GM23338 (cell line): ENCODE data around the gene IQGAP2. TPM values are rescaled to one million over a fixed set of nuclear protein-coding genes. Genes with fewer than 3 reads are reported as not detected.

ENCODE experiments used
- ATAC-seq: fragments of 200-7000 bp; cut with Tn5 transposase; 3 replicates; pipeline ENCODE4 v1.9.1; 2020
- DNase-seq: peaks from one replicate; pipeline ENCODE4 v3.0.0-alpha.2; 2015; ENCODE audit warnings: low spot score
- H2AFZ ChIP-seq: fragments of 200-600 bp; sonication (generic); 2 replicates; pipeline ENCODE4 v1.8.0; 2016; ENCODE audit warnings: antibody characterized with exemption, mild to moderate bottlenecking, moderate library complexity
- H3F3A ChIP-seq: fragments of 200-600 bp; sonication (generic); replicated peaks from 2 replicates; pipeline ENCODE4 v1.8.0; 2017; ENCODE audit warnings: antibody characterized with exemption, mixed run types, low read depth
- H3K27ac ChIP-seq: fragments of 200-600 bp; sonication (generic); 2 replicates; pipeline ENCODE4 v1.6.1; 2016; ENCODE audit warnings: low read depth
- H3K27me3 ChIP-seq: fragments of 200-600 bp; sonication (generic); 2 replicates; pipeline ENCODE4 v1.8.0; 2016; ENCODE audit warnings: mild to moderate bottlenecking, mixed run types, moderate library complexity; ENCODE audit not compliant: insufficient read depth
- H3K36me3 ChIP-seq: fragments of 200-600 bp; sonication (generic); 2 replicates; pipeline ENCODE4 v1.8.0; 2016; ENCODE audit warnings: mild to moderate bottlenecking; ENCODE audit not compliant: insufficient read depth
- H3K4me1 ChIP-seq: fragments of 200-600 bp; sonication (generic); 2 replicates; pipeline ENCODE4 v1.8.0; 2016; ENCODE audit warnings: mild to moderate bottlenecking, moderate library complexity; ENCODE audit not compliant: insufficient read depth
- H3K4me2 ChIP-seq: fragments of 200-600 bp; sonication (generic); 2 replicates; pipeline ENCODE4 v1.7.1; 2017; ENCODE audit warnings: mixed run types
- H3K4me3 ChIP-seq: fragments of 200-600 bp; sonication (generic); 2 replicates; pipeline ENCODE4 v1.6.1; 2016; ENCODE audit warnings: mixed run types
- H3K79me2 ChIP-seq: fragments of 200-600 bp; sonication (generic); replicated peaks from 2 replicates; pipeline ENCODE4 v1.8.0; 2017; ENCODE audit warnings: mild to moderate bottlenecking; ENCODE audit not compliant: insufficient read depth
- H3K9me2 ChIP-seq: fragments of 200-600 bp; sonication (generic); 2 replicates; pipeline ENCODE4 v1.8.0; 2017; ENCODE audit not compliant: insufficient read depth
- H4K20me1 ChIP-seq: fragments of 200-600 bp; sonication (generic); replicated peaks from 2 replicates; pipeline ENCODE4 v1.8.0; 2017; ENCODE audit warnings: mild to moderate bottlenecking; ENCODE audit not compliant: insufficient read depth
- H3K27ac Mint-ChIP-seq: 2 replicates; pipeline ENCODE4 v1.8.0; 2020; ENCODE audit warnings: inconsistent platforms, mild to moderate bottlenecking, moderate library complexity, mixed read lengths
- H3K27me3 Mint-ChIP-seq: 3 replicates; pipeline ENCODE4 v1.8.0; 2022; ENCODE audit warnings: low read depth, mild to moderate bottlenecking, moderate library complexity, mixed read lengths, inconsistent platforms; ENCODE audit not compliant: insufficient read depth, poor library complexity
- H3K36me3 Mint-ChIP-seq: 3 replicates; pipeline ENCODE4 v1.8.0; 2021; ENCODE audit warnings: low read depth, mild to moderate bottlenecking, inconsistent platforms, moderate library complexity, mixed read lengths
- H3K4me1 Mint-ChIP-seq: 3 replicates; pipeline ENCODE4 v1.8.0; 2020; ENCODE audit warnings: mild to moderate bottlenecking, inconsistent platforms, mixed read lengths
- H3K4me3 Mint-ChIP-seq: 3 replicates; pipeline ENCODE4 v1.8.0; 2021; ENCODE audit warnings: moderate library complexity, mild to moderate bottlenecking, inconsistent platforms, mixed read lengths
- H3K9me3 Mint-ChIP-seq: 3 replicates; pipeline ENCODE4 v1.8.0; 2020; ENCODE audit warnings: moderate library complexity, mild to moderate bottlenecking, inconsistent platforms, mixed read lengths
- EZH2 ChIP-seq: fragments of 200-600 bp; sonication (generic); IDR thresholded peaks from one replicate; pipeline ENCODE4 v1.8.0; 2017; ENCODE audit warnings: antibody characterized with exemption, mild to moderate bottlenecking, low read depth; ENCODE audit not compliant: unreplicated experiment
- JUNB ChIP-seq: IDR thresholded peaks from one replicate; pipeline ENCODE4 v1.6.1; 2016; ENCODE audit warnings: antibody characterized with exemption; ENCODE audit not compliant: unreplicated experiment
- NANOG ChIP-seq: IDR thresholded peaks from 2 replicates; pipeline ENCODE4 v1.6.1; 2016; ENCODE audit warnings: antibody characterized with exemption, borderline replicate concordance
- POLR2AphosphoS5 ChIP-seq: IDR thresholded peaks from 2 replicates; pipeline ENCODE4 v1.6.1; 2016; ENCODE audit warnings: antibody characterized with exemption, low read depth
- ZNF114 ChIP-seq: fragments of 250-450 bp; sonication (Bioruptor Pico); IDR thresholded peaks from 2 replicates; pipeline ENCODE4 v1.5.0; 2020; ENCODE audit warnings: mild to moderate bottlenecking, moderate library complexity
- ZNF331 ChIP-seq: fragments of 250-450 bp; sonication (Bioruptor Pico); IDR thresholded peaks from 2 replicates; pipeline ENCODE4 v1.5.0; 2020; ENCODE audit warnings: low read depth, mild to moderate bottlenecking, moderate library complexity
- polyA plus RNA-seq: library from polyadenylated mRNA; unstranded; fragments of >200 nt; fragmentation: Nextera tagmentation; extraction: Ambion mirVana; gene quantifications from 2 replicates; pipeline ENCODE4 v1.2.1, GENCODE V29; 2016
- total RNA-seq: library from RNA; depleted of rRNA; stranded (reverse); fragments of >200 nt; shearing (Covaris generic); gene quantifications from 2 replicates; pipeline ENCODE4 v1.2.3, GENCODE V29; 2014
- TF ChIP-seq, protein P1 (sequence below): fragments of 250-450 bp; sonication (Bioruptor Pico); IDR thresholded peaks from 2 replicates; pipeline ENCODE4 v1.5.0; 2020; ENCODE audit warnings: mild to moderate bottlenecking, moderate library complexity

Gene IQGAP2
- total and polyA plus RNA-seq, 2 experiments from 2014 or later: 60.0 to 86.5 TPM

DNA sequence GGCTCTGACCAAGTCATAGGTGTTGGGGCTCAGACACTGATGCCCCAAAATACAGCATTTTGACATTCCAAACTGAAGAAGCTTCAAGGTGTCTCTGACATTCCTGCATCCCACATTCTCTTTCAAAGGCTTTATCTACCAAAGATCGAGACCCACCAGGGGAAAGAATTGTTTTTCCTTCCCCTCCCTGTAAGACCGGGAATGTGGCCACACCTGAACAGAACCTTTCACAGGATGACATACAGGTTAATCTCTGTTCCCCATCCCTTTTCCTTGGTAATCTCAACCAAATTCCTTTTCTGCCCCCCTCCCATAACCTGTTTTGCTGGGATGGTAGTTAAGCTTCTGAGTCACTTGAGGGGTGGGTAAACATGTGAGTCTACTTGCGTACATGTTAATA is 72.3 kb downstream of the IQGAP2 start (continued):
- TF ChIP-seq, protein P1, sequence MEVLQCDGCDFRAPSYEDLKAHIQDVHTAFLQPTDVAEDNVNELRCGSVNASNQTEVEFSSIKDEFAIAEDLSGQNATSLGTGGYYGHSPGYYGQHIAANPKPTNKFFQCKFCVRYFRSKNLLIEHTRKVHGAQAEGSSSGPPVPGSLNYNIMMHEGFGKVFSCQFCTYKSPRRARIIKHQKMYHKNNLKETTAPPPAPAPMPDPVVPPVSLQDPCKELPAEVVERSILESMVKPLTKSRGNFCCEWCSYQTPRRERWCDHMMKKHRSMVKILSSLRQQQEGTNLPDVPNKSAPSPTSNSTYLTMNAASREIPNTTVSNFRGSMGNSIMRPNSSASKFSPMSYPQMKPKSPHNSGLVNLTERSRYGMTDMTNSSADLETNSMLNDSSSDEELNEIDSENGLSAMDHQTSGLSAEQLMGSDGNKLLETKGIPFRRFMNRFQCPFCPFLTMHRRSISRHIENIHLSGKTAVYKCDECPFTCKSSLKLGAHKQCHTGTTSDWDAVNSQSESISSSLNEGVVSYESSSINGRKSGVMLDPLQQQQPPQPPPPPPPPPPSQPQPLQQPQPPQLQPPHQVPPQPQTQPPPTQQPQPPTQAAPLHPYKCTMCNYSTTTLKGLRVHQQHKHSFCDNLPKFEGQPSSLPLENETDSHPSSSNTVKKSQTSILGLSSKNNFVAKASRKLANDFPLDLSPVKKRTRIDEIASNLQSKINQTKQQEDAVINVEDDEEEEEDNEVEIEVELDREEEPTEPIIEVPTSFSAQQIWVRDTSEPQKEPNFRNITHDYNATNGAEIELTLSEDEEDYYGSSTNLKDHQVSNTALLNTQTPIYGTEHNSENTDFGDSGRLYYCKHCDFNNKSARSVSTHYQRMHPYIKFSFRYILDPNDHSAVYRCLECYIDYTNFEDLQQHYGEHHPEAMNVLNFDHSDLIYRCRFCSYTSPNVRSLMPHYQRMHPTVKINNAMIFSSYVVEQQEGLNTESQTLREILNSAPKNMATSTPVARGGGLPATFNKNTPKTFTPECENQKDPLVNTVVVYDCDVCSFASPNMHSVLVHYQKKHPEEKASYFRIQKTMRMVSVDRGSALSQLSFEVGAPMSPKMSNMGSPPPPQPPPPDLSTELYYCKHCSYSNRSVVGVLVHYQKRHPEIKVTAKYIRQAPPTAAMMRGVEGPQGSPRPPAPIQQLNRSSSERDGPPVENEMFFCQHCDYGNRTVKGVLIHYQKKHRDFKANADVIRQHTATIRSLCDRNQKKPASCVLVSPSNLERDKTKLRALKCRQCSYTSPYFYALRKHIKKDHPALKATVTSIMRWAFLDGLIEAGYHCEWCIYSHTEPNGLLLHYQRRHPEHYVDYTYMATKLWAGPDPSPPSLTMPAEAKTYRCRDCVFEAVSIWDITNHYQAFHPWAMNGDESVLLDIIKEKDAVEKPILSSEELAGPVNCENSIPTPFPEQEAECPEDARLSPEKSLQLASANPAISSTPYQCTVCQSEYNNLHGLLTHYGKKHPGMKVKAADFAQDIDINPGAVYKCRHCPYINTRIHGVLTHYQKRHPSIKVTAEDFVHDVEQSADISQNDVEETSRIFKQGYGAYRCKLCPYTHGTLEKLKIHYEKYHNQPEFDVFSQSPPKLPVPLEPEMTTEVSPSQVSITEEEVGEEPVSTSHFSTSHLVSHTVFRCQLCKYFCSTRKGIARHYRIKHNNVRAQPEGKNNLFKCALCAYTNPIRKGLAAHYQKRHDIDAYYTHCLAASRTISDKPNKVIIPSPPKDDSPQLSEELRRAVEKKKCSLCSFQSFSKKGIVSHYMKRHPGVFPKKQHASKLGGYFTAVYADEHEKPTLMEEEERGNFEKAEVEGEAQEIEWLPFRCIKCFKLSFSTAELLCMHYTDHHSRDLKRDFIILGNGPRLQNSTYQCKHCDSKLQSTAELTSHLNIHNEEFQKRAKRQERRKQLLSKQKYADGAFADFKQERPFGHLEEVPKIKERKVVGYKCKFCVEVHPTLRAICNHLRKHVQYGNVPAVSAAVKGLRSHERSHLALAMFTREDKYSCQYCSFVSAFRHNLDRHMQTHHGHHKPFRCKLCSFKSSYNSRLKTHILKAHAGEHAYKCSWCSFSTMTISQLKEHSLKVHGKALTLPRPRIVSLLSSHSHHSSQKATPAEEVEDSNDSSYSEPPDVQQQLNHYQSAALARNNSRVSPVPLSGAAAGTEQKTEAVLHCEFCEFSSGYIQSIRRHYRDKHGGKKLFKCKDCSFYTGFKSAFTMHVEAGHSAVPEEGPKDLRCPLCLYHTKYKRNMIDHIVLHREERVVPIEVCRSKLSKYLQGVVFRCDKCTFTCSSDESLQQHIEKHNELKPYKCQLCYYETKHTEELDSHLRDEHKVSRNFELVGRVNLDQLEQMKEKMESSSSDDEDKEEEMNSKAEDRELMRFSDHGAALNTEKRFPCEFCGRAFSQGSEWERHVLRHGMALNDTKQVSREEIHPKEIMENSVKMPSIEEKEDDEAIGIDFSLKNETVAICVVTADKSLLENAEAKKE (CRISPR knock-in tag): no peak
- TF ChIP-seq ZNF331 (CRISPR knock-in tag) (no peak), EZH2 (no peak)

- H3K36me3 ChIP-seq: no peaks in the 10 kb centered on the region
- Mint-ChIP-seq H3K36me3 (peaks cover 16% of the 10 kb centered on the region), H3K27ac (0 out of 2 replicates have a peak overlapping the region, but pooled peaks have one; percentile 20), H3K4me1 (peaks cover 40% of the 10 kb centered on the region), H3K9me3 (peaks cover 13% of the 10 kb centered on the region), H3K27me3 (peaks cover 4% of the 10 kb centered on the region), H3K4me3 (no peak overlapping the region)
- no peak overlapping the region for H2AFZ ChIP-seq
- no peaks in the 10 kb centered on the region; the same call in 1 of the 2 replicates for H3K9me2 ChIP-seq
- DNase-seq (no peak), ATAC-seq (no peak)
- peak overlapping the region; percentile 78 for H3K27ac ChIP-seq
- no peaks in the 10 kb centered on the region for H3K27me3 ChIP-seq
- H4K20me1 ChIP-seq: no peaks in the 10 kb centered on the region
- no peaks in the 10 kb centered on the region for H3F3A ChIP-seq
- H3K4me3 ChIP-seq: no peak overlapping the region
- H3K4me2 ChIP-seq: peak overlapping the region; percentile 33; the same call in 1 of the 2 replicates
- peaks cover 40% of the 10 kb centered on the region for H3K4me1 ChIP-seq
- peaks cover 19% of the 10 kb centered on the region for H3K79me2 ChIP-seq
- TF ChIP-seq, protein P1 (CRISPR knock-in tag): no peak
- TF ChIP-seq NANOG (no peak), POLR2AphosphoS5 (no peak), ZNF114 (CRISPR knock-in tag) (no peak), JUNB (no peak)
Observed at GRCh38 chr5:76475936-76476335, 72.9 kb downstream of the IQGAP2 start.
